Measurements from ENCODE around the gene HECA. TPM values are rescaled to one million over a fixed set of nuclear protein-coding genes. Genes with fewer than 3 reads are reported as not detected.
"Not testable (repeated sequence)": the region's sequence is repeated elsewhere in the genome, so short reads cannot be mapped to it uniquely, and the experiment has no call there.

The HECA gene
- total RNA-seq, 3 donors from 2014 or later = 35.1 to 54.3 (median 49.3) TPM

DNA sequence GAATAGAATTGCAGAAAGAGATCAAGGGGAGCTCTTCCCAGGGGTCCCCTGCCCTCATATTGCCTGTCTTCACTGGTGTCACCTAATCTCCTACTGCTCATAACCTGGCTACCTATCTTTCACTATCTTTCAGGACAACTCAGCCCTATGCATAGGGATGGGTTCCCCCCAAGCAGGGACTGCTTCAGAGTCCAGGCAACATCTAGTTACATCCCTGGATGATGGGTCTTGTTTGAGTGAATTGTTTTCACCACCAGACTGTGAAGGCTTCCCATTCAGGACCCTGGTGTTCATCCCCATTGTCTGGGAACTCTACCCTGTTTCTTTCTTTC is 850 bp upstream of the HECA start:
- H3K36me3 ChIP-seq = no peaks in the 10 kb centered on the region
- peak overlapping the region in 1 of 3 donors; percentile 24 for H3K4me3 ChIP-seq
- DNase-seq (ENCODE audit: low spot score in 2 of 2) = no peak
- H3K9me3 ChIP-seq = no peaks in the 10 kb centered on the region
- peak overlapping the region; percentile 86 to 99 for H3K27ac ChIP-seq
- no peaks in the 10 kb centered on the region for H3K27me3 ChIP-seq
- intact Hi-C loops (cut with DNase I; ENCODE audit: low total_unique reads) = no loop called here
- TF ChIP-seq POLR2A (IDR thresholded peaks at IDR 0.05) (no peak), POLR2AphosphoS5 (IDR thresholded peaks at IDR 0.05) (no peak)
- TF ChIP-seq, protein P1, sequence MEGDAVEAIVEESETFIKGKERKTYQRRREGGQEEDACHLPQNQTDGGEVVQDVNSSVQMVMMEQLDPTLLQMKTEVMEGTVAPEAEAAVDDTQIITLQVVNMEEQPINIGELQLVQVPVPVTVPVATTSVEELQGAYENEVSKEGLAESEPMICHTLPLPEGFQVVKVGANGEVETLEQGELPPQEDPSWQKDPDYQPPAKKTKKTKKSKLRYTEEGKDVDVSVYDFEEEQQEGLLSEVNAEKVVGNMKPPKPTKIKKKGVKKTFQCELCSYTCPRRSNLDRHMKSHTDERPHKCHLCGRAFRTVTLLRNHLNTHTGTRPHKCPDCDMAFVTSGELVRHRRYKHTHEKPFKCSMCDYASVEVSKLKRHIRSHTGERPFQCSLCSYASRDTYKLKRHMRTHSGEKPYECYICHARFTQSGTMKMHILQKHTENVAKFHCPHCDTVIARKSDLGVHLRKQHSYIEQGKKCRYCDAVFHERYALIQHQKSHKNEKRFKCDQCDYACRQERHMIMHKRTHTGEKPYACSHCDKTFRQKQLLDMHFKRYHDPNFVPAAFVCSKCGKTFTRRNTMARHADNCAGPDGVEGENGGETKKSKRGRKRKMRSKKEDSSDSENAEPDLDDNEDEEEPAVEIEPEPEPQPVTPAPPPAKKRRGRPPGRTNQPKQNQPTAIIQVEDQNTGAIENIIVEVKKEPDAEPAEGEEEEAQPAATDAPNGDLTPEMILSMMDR (IDR thresholded peaks at IDR 0.05) = no peak
- H3K4me1 ChIP-seq = no peaks in the 10 kb centered on the region

GRCh38 chr6:139135578-139136545 is 982 bp downstream of the HECA start:
- Histone ChIP-seq H3K4me1 (no peaks in the 10 kb centered on the region), H3K27me3 (no peaks in the 10 kb centered on the region), H3K9me3 (no peaks in the 10 kb centered on the region), H3K27ac (peak overlapping the region; percentile 98 to 99), H3K36me3 (no peaks in the 10 kb centered on the region), H3K4me3 (peak overlapping the region; percentile 88 to 97 (median 89))
- intact Hi-C loops (cut with DNase I; ENCODE audit: low total_unique reads) = loop anchor here (5.0 kb wide), 1 partner anchor 1436 kb away; no protein-coding TSS in a partner anchor
- DNase-seq (ENCODE audit: low spot score in 2 of 2) = peak in 1 of 2 donors; percentile 58
- TF ChIP-seq, protein P1 (IDR thresholded peaks at IDR 0.05) = no peak
- TF ChIP-seq POLR2A (IDR thresholded peaks at IDR 0.05) (no peak), POLR2AphosphoS5 (IDR thresholded peaks at IDR 0.05) (peak in 2 of 3 donors; percentile 32 to 34)

GRCh38 chr6:139137706-139138105 is 2.8 kb downstream of the HECA start:
- no peak for TF ChIP-seq POLR2A (IDR thresholded peaks at IDR 0.05)
- TF ChIP-seq, protein P1 (IDR thresholded peaks at IDR 0.05) = no peak
- no peak for TF ChIP-seq POLR2AphosphoS5 (IDR thresholded peaks at IDR 0.05)
- no peak for DNase-seq (ENCODE audit: low spot score in 2 of 2)
- Histone ChIP-seq H3K27ac (no peak overlapping the region), H3K4me3 (no peak overlapping the region), H3K27me3 (no peaks in the 10 kb centered on the region), H3K9me3 (no peaks in the 10 kb centered on the region), H3K4me1 (no peaks in the 10 kb centered on the region), H3K36me3 (no peaks in the 10 kb centered on the region)
- intact Hi-C loops (cut with DNase I; ENCODE audit: low total_unique reads) = loop anchor here (5.0 kb wide), 1 partner anchor 1435 kb away; no protein-coding TSS in a partner anchor

GRCh38 chr6:139140854-139141253 is 6.0 kb downstream of the HECA start:
- intact Hi-C loops (cut with DNase I; ENCODE audit: low total_unique reads); H3K9me3 ChIP-seq; H3K27me3 ChIP-seq; H3K27ac ChIP-seq; DNase-seq (ENCODE audit: low spot score in 2 of 2); H3K4me1 ChIP-seq; H3K4me3 ChIP-seq; H3K36me3 ChIP-seq: not testable (repeated sequence)

- TF ChIP-seq POLR2A (IDR thresholded peaks at IDR 0.05) (no peak), POLR2AphosphoS5 (IDR thresholded peaks at IDR 0.05) (no peak)
- TF ChIP-seq, protein P1 (IDR thresholded peaks at IDR 0.05) = no peak
- Histone ChIP-seq H3K36me3 (no peaks in the 10 kb centered on the region), H3K9me3 (no peaks in the 10 kb centered on the region), H3K4me3 (no peak overlapping the region), H3K27ac (no peak overlapping the region), H3K4me1 (no peaks in the 10 kb centered on the region), H3K27me3 (no peaks in the 10 kb centered on the region)
- intact Hi-C loops (cut with DNase I; ENCODE audit: low total_unique reads) = no loop called here
- no peak for DNase-seq (ENCODE audit: low spot score in 2 of 2)
These were observed 7.4 kb downstream of the HECA start for GRCh38 chr6:139142262-139142661.
